HL-60 (cell line): ENCODE results near the gene SLC6A7.

Experiments used
- CTCF ChIP-seq: IDR thresholded peaks from one replicate; pipeline ENCODE4 v1.5.1; 2011; ENCODE audit warnings: low read length, control low read depth, inconsistent platforms; ENCODE audit not compliant: insufficient read depth
- GABPA ChIP-seq: IDR thresholded peaks from 2 replicates; pipeline ENCODE4 v1.6.1; 2012; ENCODE audit warnings: low read depth
- POLR2AphosphoS5 ChIP-seq: IDR thresholded peaks from 2 replicates; pipeline ENCODE4 v1.6.1; 2012; ENCODE audit warnings: low read depth
- SPI1 ChIP-seq: IDR thresholded peaks from 2 replicates; pipeline ENCODE4 v1.6.1; 2012; ENCODE audit warnings: low read depth, mild to moderate bottlenecking, borderline replicate concordance
- TF ChIP-seq, protein P1 (sequence below): IDR thresholded peaks from 2 replicates; pipeline ENCODE4 v1.6.1; 2012; ENCODE audit warnings: low read depth; ENCODE audit not compliant: insufficient replicate concordance

DNA sequence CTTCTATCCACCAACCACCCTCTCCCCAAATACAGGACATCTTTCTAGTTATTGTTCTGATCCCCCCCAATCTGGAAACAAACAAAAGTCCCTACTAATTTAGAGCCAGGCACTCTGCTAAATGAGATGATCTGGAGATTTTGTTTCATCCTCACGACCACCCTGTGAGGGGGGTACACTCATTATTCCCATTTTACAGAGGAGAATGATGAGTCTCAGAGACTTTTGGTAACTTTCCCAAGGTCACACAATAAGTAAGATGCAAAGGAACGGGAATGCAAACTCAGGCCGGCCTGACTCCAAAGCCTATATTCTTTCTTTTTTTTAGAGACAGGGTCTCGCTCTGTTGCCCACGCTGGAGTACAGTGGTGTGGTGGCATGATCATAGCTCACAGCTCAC, 43.6 kb upstream of the SLC6A7 start:
- TF ChIP-seq CTCF (no peak), POLR2AphosphoS5 (no peak), SPI1 (no peak), GABPA (no peak)
- TF ChIP-seq, protein P1, sequence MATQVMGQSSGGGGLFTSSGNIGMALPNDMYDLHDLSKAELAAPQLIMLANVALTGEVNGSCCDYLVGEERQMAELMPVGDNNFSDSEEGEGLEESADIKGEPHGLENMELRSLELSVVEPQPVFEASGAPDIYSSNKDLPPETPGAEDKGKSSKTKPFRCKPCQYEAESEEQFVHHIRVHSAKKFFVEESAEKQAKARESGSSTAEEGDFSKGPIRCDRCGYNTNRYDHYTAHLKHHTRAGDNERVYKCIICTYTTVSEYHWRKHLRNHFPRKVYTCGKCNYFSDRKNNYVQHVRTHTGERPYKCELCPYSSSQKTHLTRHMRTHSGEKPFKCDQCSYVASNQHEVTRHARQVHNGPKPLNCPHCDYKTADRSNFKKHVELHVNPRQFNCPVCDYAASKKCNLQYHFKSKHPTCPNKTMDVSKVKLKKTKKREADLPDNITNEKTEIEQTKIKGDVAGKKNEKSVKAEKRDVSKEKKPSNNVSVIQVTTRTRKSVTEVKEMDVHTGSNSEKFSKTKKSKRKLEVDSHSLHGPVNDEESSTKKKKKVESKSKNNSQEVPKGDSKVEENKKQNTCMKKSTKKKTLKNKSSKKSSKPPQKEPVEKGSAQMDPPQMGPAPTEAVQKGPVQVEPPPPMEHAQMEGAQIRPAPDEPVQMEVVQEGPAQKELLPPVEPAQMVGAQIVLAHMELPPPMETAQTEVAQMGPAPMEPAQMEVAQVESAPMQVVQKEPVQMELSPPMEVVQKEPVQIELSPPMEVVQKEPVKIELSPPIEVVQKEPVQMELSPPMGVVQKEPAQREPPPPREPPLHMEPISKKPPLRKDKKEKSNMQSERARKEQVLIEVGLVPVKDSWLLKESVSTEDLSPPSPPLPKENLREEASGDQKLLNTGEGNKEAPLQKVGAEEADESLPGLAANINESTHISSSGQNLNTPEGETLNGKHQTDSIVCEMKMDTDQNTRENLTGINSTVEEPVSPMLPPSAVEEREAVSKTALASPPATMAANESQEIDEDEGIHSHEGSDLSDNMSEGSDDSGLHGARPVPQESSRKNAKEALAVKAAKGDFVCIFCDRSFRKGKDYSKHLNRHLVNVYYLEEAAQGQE: no peak
